ENCODE data around the gene GPR21.
A peak's percentile ranks its signal among the peaks of the same experiment; 100 is the strongest.

Gene GPR21

DNA sequence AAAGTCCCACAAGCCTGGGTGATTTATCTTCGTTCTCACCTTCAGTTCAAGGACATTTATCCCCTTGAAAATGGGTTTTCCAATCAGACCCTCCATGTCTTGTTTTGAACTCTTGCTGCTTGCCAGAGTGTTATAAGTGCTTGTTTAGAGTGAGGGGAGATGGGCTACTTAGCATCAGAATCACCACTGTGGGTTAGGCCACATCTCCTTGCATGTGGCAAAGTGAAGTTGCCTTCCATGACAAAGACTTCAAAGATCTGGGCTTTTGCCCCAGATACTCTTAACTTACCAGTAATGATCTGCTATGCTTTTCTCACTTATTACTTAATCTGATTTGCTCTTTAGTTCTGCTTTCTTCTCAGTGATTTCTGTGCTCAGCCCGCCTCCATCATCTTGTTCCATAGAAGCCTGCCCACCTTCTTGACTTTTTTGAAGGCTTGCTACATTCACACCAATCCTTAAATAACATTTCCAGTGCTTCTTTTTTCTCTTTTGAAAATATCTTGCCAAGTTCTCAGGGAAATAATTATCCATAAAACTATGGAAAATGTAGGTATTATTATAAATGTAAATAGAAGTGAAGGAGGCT is 39.0 kb downstream of the GPR21 start:
- Histone ChIP-seq H3K36me3 (ENCODE audit: control insufficient read depth in 5 of 5, insufficient read depth in 5 of 5, low read length in 5 of 5) (peaks cover 11 to 51% (median 32%) of the 10 kb centered on the region in 5 donors), H3K27me3 (ENCODE audit: control insufficient read depth in 5 of 5, insufficient read depth in 4 of 5, low read length in 5 of 5) (no peaks in the 10 kb centered on the region), H3K9me3 (ENCODE audit: control insufficient read depth in 5 of 5, low read length in 5 of 5) (no peaks in the 10 kb centered on the region), H3K9ac (ENCODE audit: low read length in 5 of 5) (no peak overlapping the region), H3K4me1 (ENCODE audit: control insufficient read depth in 5 of 5, insufficient read depth in 5 of 5, low read length in 5 of 5) (peaks cover 0 to 15% (median 7%) of the 10 kb centered on the region in 5 donors), H3K27ac (ENCODE audit: low read depth, low read length) (no peak overlapping the region), H3K4me3 (ENCODE audit: low read depth in 1 of 5, low read length in 5 of 5) (no peak overlapping the region)

DNA sequence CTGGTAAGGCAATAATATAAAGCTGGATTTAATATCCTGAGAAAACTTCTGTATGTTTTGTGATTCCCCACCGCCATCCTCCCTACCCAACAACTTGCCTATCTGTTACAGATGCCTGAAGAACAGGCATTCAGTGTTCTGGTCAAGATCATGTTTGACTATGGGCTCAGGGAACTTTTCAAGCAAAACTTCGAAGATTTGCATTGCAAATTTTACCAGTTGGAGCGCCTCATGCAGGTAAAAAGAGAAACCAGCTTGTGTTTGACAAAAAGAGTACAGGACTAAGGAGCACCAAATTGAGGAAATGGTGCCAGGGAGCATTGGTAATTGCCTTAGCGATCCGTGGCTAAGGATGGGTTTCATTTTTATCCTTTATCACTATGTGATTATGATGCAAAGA is 40.0 kb downstream of the GPR21 start:
- Histone ChIP-seq H3K4me1 (ENCODE audit: control insufficient read depth in 5 of 5, insufficient read depth in 5 of 5, low read length in 5 of 5) (peaks cover 0 to 15% (median 7%) of the 10 kb centered on the region in 5 donors), H3K27ac (ENCODE audit: low read depth, low read length) (peak overlapping the region; percentile 24), H3K36me3 (ENCODE audit: control insufficient read depth in 5 of 5, insufficient read depth in 5 of 5, low read length in 5 of 5) (peaks cover 7 to 55% (median 31%) of the 10 kb centered on the region in 5 donors), H3K9ac (ENCODE audit: low read length in 5 of 5) (no peak overlapping the region), H3K4me3 (ENCODE audit: low read depth in 1 of 5, low read length in 5 of 5) (peak overlapping the region in 1 of 5 donors; percentile 34), H3K9me3 (ENCODE audit: control insufficient read depth in 5 of 5, low read length in 5 of 5) (no peaks in the 10 kb centered on the region), H3K27me3 (ENCODE audit: control insufficient read depth in 5 of 5, insufficient read depth in 4 of 5, low read length in 5 of 5) (no peaks in the 10 kb centered on the region)

DNA sequence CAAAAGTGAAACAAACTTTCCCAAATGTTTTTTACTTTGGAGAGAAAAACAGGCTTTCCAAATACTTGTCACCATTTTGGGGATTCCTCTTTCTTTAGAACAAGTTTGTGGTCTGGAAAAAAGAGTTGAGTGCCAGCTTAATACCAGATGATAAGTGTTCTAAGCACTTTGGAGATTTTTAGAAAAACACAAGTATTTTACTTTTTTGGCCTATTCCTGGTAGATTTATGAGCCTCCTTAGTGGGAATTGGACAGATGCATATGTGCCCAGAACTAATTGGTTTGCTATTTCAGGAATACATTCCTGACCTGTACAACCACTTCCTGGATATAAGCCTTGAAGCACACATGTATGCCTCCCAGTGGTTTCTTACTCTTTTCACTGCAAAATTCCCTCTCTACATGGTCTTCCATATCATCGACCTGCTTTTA is 40.5 kb downstream of the GPR21 start:
- Histone ChIP-seq H3K4me3 (ENCODE audit: low read depth in 1 of 5, low read length in 5 of 5) (no peak overlapping the region), H3K9ac (ENCODE audit: low read length in 5 of 5) (peak overlapping the region in 2 of 5 donors; percentile 49), H3K36me3 (ENCODE audit: control insufficient read depth in 5 of 5, insufficient read depth in 5 of 5, low read length in 5 of 5) (peaks cover 7 to 61% (median 36%) of the 10 kb centered on the region in 5 donors), H3K4me1 (ENCODE audit: control insufficient read depth in 5 of 5, insufficient read depth in 5 of 5, low read length in 5 of 5) (peaks cover 0 to 14% (median 7%) of the 10 kb centered on the region in 5 donors), H3K9me3 (ENCODE audit: control insufficient read depth in 5 of 5, low read length in 5 of 5) (no peaks in the 10 kb centered on the region), H3K27ac (ENCODE audit: low read depth, low read length) (peak overlapping the region; percentile 24), H3K27me3 (ENCODE audit: control insufficient read depth in 5 of 5, insufficient read depth in 4 of 5, low read length in 5 of 5) (no peaks in the 10 kb centered on the region)

DNA sequence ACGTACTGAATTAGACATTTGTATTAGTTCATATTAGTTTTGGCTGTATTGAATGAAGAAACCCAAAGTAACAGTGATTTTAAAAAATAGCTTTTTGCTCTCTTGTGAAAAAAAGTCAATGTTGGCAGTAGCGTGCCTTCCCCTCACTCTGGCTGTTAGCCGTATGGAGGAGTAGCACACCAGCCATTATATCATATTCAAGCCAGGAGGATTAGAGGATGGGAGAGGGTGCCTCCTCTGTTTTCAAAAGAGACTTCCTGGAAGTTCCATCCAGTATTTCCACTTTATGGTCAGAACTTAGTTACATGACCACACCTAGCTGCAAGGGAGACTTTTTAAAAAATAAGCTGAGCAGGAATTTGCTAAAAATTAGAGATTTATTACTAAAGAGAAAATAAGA is 41.2 kb downstream of the GPR21 start:
- Histone ChIP-seq H3K27ac (ENCODE audit: low read depth, low read length) (no peak overlapping the region), H3K36me3 (ENCODE audit: control insufficient read depth in 5 of 5, insufficient read depth in 5 of 5, low read length in 5 of 5) (peaks cover 10 to 66% (median 41%) of the 10 kb centered on the region in 5 donors), H3K27me3 (ENCODE audit: control insufficient read depth in 5 of 5, insufficient read depth in 4 of 5, low read length in 5 of 5) (no peaks in the 10 kb centered on the region), H3K4me1 (ENCODE audit: control insufficient read depth in 5 of 5, insufficient read depth in 5 of 5, low read length in 5 of 5) (peaks cover 0 to 11% (median 7%) of the 10 kb centered on the region in 5 donors), H3K4me3 (ENCODE audit: low read depth in 1 of 5, low read length in 5 of 5) (no peak overlapping the region), H3K9ac (ENCODE audit: low read length in 5 of 5) (no peak overlapping the region), H3K9me3 (ENCODE audit: control insufficient read depth in 5 of 5, low read length in 5 of 5) (no peaks in the 10 kb centered on the region)

DNA sequence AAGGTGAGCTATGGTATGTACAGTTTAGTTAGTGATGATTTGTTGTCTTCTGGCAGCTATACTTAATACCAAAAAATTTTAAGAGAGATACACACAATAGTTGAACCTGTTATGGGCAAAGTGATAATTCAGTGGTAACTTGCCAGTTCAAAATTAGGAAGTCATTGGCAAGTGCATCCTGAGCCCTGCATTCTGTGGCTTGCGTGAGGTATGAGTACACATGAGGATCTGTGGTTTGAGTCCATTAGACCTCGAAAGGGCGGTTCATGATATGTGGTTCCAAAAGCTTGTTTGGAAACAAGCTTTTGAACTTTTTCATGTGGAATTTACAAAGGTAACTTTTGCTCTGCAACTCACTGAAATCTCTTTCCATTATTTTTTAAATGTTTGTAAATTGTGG is 47.0 kb downstream of the GPR21 start:
- H3K9ac ChIP-seq (ENCODE audit: low read length in 5 of 5), result no peak overlapping the region
- no peaks in the 10 kb centered on the region for H3K9me3 ChIP-seq (ENCODE audit: control insufficient read depth in 5 of 5, low read length in 5 of 5)
- no peak overlapping the region for H3K27ac ChIP-seq (ENCODE audit: low read depth, low read length)
- H3K36me3 ChIP-seq (ENCODE audit: control insufficient read depth in 5 of 5, insufficient read depth in 5 of 5, low read length in 5 of 5), result peaks cover 43 to 75% (median 53%) of the 10 kb centered on the region in 5 donors
- no peaks in the 10 kb centered on the region for H3K27me3 ChIP-seq (ENCODE audit: control insufficient read depth in 5 of 5, insufficient read depth in 4 of 5, low read length in 5 of 5)
- no peak overlapping the region for H3K4me3 ChIP-seq (ENCODE audit: low read depth in 1 of 5, low read length in 5 of 5)
- H3K4me1 ChIP-seq (ENCODE audit: control insufficient read depth in 5 of 5, insufficient read depth in 5 of 5, low read length in 5 of 5), result no peaks in the 10 kb centered on the region

DNA sequence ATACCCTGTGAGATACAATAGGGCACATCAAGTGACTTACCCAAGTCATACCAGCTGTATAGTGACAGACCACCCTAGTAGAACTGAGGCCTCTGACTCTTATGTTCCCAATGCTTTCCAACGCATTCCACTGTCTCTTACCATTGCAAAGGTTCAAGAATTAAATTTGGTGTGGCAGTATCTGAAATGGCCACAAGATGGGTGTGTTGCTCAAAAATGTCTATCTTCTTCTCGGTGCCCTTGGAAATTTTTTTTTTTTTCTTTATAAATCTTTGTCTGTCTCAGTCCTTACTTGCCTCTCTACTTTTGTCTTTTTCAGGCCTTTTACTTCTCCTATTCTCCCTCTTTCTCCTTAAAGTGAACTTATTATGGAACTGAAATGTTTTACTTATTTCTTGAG is 48.4 kb downstream of the GPR21 start:
- Histone ChIP-seq H3K4me3 (ENCODE audit: low read depth in 1 of 5, low read length in 5 of 5) (no peak overlapping the region), H3K36me3 (ENCODE audit: control insufficient read depth in 5 of 5, insufficient read depth in 5 of 5, low read length in 5 of 5) (peaks cover 40 to 77% (median 53%) of the 10 kb centered on the region in 5 donors), H3K9ac (ENCODE audit: low read length in 5 of 5) (no peak overlapping the region), H3K4me1 (ENCODE audit: control insufficient read depth in 5 of 5, insufficient read depth in 5 of 5, low read length in 5 of 5) (no peaks in the 10 kb centered on the region), H3K27ac (ENCODE audit: low read depth, low read length) (no peak overlapping the region), H3K9me3 (ENCODE audit: control insufficient read depth in 5 of 5, low read length in 5 of 5) (no peaks in the 10 kb centered on the region), H3K27me3 (ENCODE audit: control insufficient read depth in 5 of 5, insufficient read depth in 4 of 5, low read length in 5 of 5) (no peaks in the 10 kb centered on the region)

DNA sequence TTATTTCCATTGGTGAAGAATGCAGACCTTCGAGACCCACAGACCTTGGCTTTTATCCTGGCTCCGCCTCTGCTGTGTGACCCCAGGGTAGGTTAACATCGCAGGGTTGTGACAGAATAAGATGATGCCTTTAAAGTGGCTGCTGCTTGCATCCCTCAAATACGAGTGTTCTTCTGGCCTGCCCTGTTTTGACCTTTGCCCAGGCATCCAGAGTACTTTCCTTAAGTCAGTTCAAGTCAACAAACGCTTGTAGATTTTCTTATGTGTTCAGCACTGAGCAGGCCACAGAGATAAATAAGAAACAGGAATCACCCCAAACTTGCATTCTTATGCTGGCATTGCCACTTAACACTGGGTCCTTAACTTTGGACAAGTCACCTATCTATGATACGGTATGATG is 50.2 kb downstream of the GPR21 start:
- H3K4me1 ChIP-seq (ENCODE audit: control insufficient read depth in 5 of 5, insufficient read depth in 5 of 5, low read length in 5 of 5), result no peaks in the 10 kb centered on the region
- H3K9ac ChIP-seq (ENCODE audit: low read length in 5 of 5), result no peak overlapping the region
- H3K36me3 ChIP-seq (ENCODE audit: control insufficient read depth in 5 of 5, insufficient read depth in 5 of 5, low read length in 5 of 5), result peaks cover 33 to 74% (median 50%) of the 10 kb centered on the region in 5 donors
- H3K27me3 ChIP-seq (ENCODE audit: control insufficient read depth in 5 of 5, insufficient read depth in 4 of 5, low read length in 5 of 5), result no peaks in the 10 kb centered on the region
- no peak overlapping the region for H3K27ac ChIP-seq (ENCODE audit: low read depth, low read length)
- no peak overlapping the region for H3K4me3 ChIP-seq (ENCODE audit: low read depth in 1 of 5, low read length in 5 of 5)
- no peaks in the 10 kb centered on the region for H3K9me3 ChIP-seq (ENCODE audit: control insufficient read depth in 5 of 5, low read length in 5 of 5)

DNA sequence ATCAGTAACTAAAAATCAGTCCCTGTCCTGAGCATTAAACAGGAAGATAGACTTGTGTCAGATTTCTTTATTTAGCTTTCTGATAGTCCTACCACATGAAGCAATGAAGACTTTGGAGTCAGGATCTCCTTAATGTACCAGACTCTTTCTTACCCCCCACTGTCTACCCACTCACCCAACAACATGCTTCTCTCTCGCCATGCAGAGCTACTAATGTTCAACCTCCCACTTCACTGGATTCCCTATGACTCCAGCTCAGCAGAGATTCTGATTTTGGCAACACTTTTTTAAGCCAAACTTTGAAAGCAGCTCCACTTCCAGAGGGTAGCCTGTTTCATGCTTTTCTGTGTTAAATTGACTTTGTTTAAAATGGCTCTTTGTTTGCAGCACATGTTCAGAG is 50.8 kb downstream of the GPR21 start:
- no peaks in the 10 kb centered on the region for H3K4me1 ChIP-seq (ENCODE audit: control insufficient read depth in 5 of 5, insufficient read depth in 5 of 5, low read length in 5 of 5)
- no peak overlapping the region for H3K27ac ChIP-seq (ENCODE audit: low read depth, low read length)
- H3K36me3 ChIP-seq (ENCODE audit: control insufficient read depth in 5 of 5, insufficient read depth in 5 of 5, low read length in 5 of 5), result peaks cover 31 to 74% (median 46%) of the 10 kb centered on the region in 5 donors
- no peak overlapping the region for H3K9ac ChIP-seq (ENCODE audit: low read length in 5 of 5)
- H3K27me3 ChIP-seq (ENCODE audit: control insufficient read depth in 5 of 5, insufficient read depth in 4 of 5, low read length in 5 of 5), result no peaks in the 10 kb centered on the region
- H3K9me3 ChIP-seq (ENCODE audit: control insufficient read depth in 5 of 5, low read length in 5 of 5), result no peaks in the 10 kb centered on the region
- no peak overlapping the region for H3K4me3 ChIP-seq (ENCODE audit: low read depth in 1 of 5, low read length in 5 of 5)

Data from subcutaneous abdominal adipose tissue (tissue), 5 donors.